Vagina (tissue), 2 donors: ENCODE data around the gene RASA2.

Experiments
- POLR2A ChIP-seq, 2 donors: fragments of 450-650 bp; IDR thresholded peaks; one replicate each; pipeline ENCODE4 v1.6.1; 2017; ENCODE audit warnings: antibody characterized with exemption in 2 of 2, mild to moderate bottlenecking in 2 of 2, moderate library complexity in 2 of 2
- TF ChIP-seq, protein P1 (sequence below), 3 experiments: fragments of 450-650 bp in 2 of 3; fragments of 200-600 bp in 1 of 3; sonication (generic) in 1 of 3; IDR thresholded peaks; one replicate each; pipeline ENCODE4 v1.5.1; 2017 to 2019; ENCODE audit warnings: antibody characterized with exemption in 3 of 3, mild to moderate bottlenecking in 2 of 3, moderate library complexity in 2 of 3

DNA sequence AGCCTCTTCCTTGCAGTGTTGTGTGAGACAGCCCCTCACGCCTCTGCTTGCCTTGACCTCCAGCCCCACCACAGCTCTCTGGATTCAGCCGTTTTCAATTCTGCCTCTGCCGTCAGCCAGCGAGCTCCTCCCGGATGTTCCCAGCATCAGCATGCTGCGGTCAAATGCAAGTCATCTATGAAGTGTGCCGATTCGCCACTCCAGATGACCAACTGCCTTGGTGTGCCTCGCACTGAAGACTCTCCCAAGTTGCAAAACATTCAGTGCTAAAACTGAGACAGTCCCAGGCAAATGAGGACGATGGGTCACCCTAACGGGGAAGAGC lies 30.6 kb upstream of the RASA2 start:
- TF ChIP-seq, protein P1, sequence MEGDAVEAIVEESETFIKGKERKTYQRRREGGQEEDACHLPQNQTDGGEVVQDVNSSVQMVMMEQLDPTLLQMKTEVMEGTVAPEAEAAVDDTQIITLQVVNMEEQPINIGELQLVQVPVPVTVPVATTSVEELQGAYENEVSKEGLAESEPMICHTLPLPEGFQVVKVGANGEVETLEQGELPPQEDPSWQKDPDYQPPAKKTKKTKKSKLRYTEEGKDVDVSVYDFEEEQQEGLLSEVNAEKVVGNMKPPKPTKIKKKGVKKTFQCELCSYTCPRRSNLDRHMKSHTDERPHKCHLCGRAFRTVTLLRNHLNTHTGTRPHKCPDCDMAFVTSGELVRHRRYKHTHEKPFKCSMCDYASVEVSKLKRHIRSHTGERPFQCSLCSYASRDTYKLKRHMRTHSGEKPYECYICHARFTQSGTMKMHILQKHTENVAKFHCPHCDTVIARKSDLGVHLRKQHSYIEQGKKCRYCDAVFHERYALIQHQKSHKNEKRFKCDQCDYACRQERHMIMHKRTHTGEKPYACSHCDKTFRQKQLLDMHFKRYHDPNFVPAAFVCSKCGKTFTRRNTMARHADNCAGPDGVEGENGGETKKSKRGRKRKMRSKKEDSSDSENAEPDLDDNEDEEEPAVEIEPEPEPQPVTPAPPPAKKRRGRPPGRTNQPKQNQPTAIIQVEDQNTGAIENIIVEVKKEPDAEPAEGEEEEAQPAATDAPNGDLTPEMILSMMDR (IDR thresholded peaks at IDR 0.05) = no peak
- no peak for TF ChIP-seq POLR2A (IDR thresholded peaks at IDR 0.05)
